ENCODE results near the gene RIMBP2.

DNA sequence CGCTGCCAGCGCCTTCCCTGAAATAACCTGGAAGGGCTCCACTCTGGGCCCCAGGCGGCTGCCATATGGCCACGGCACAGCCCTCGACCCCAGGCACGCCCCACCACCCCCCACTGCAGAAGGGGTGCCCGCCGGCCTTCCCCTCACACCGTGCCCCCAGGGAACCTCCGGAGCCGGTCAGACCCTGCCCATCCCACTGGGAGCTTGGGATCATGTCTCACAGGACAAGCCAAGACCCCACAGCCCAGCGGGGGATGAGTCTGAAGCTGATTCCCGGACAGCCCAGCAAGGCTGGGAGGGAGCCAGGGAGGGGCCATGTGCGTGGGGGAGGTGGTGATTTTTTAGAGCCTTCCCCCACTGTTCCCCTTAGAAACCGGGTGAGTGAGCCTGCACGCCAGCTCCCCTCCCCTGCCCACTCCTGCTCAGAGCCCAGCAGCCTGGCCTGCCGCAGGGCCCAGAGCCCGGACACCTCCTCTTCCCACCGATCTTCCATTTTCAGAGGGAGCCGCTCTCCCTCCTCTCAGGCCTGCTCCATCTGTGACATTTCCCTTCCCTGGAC, 1.4 kb downstream of the RIMBP2 start:
- TF ChIP-seq ZFX (IDR thresholded peaks at IDR 0.05; ENCODE audit: borderline replicate concordance): no peak
- TF ChIP-seq, protein P1, sequence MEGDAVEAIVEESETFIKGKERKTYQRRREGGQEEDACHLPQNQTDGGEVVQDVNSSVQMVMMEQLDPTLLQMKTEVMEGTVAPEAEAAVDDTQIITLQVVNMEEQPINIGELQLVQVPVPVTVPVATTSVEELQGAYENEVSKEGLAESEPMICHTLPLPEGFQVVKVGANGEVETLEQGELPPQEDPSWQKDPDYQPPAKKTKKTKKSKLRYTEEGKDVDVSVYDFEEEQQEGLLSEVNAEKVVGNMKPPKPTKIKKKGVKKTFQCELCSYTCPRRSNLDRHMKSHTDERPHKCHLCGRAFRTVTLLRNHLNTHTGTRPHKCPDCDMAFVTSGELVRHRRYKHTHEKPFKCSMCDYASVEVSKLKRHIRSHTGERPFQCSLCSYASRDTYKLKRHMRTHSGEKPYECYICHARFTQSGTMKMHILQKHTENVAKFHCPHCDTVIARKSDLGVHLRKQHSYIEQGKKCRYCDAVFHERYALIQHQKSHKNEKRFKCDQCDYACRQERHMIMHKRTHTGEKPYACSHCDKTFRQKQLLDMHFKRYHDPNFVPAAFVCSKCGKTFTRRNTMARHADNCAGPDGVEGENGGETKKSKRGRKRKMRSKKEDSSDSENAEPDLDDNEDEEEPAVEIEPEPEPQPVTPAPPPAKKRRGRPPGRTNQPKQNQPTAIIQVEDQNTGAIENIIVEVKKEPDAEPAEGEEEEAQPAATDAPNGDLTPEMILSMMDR (IDR thresholded peaks at IDR 0.05): no peak
